NCI-H1417 treated with DMSO at 0.1 percent for 48 hours (cell line): Measurements from ENCODE around the gene SUPT4H1.

ENCODE experiments used
- DNase-seq: peaks from one replicate; lab custom pipeline; 2025; lab: John Stamatoyannopoulos, UW

Gene SUPT4H1

DNA sequence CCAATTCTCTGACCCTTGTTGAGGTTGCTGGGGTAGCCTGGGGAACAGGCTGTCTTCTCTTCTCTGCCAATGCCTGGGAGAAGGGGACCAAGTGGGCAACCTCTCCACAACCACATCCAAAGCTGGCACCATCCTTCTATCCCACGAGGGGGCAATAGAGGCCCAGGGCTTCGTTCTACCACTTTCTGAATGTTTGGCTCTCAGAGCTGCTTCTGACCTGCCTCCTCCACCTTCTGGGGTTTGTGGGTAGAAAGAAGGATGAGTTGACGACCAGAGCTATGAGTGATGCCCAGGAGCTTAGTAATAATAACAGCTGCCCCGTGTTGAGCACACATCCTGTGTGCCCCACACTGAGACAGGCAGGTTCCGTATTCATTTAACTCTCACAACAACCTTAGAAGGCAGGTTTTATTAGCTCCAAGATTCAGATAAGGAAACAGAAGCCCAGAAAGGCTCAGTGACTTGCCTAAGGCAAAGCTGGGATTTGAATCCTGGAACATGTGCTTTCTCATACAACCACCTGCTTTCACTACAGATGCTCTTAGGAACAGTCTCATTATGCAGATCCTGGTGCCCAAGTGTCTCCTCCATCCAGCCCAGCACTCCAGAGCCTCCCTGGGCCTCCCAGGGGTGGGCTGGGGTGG is 34.5 kb downstream of the SUPT4H1 start:
- no peak for DNase-seq

DNA sequence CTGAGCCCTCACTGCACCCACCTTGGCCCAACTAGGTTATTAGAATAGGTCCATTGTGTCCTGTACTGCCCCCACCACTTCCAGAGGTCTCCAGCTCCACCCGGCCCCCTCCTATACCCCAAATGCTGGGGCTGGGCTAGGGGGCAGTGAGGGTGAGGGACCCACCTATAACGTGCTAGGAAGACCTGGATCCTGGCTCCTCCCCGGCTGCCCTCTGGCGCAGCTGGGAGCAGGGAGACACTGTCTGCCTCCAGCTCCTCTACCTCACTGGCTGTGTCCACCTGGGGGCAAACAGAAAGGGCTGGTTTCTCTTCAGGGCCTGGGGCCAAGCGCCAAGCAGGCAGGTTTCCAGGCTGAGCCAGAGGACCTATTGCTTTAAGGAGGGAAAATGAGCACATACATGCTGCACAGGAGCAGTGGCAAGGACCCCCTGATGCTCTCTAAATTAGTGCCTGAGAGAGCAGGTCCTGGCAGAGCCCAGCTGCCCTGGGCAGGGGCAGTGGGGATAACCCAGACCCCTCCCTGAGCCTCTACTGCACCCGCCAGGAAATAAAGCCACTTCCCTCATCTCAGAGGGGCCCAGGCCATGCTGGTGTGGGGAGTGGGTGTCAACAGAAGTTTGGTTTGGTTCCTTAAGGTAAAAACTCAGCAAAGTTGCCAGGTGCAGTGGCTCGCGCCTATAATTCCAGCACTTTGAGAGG is 35.6 kb downstream of the SUPT4H1 start:
- no peak for DNase-seq

DNA sequence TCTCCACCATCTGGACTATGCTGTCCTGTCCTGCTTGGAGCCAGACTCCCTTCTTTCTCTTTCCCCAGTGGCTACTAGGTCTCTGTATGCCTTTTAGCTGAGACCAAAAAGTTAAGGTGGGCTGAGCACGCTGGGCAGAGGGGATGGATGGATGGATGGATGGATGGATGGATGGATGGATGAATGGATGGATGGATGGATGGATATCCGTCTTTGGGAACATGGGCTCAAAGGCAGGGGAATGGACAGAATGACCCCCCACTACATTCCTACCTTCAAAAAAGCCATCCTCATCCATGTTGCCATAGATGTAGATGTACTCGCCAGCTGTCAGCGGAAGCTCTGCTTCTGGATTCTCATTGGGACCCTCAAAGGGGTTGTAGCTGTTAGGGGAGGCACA is 36.3 kb downstream of the SUPT4H1 start:
- no peak for DNase-seq

DNA sequence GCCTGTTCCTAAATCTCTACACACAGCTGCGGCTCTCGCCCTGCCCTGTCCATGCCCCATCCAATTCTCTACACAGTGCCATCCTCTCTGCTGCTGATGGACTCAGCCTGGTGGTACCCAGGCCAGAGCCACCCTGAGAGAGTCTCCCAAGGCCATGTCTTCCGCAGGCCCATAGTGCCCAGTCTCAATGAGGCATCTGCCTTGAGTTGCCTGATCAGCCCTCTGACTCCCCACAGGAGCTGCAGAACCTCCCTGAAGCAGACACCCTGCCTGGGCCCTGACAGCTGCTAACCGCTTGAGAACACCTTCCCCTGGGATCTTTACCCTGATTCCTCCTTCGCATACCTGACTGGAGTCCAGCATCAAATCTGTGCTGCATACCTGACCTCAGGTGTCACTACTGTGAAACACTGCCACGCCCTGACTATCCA is 36.7 kb downstream of the SUPT4H1 start:
- DNase-seq: no peak

GRCh38 chr17:58314706-58315015 is 37.3 kb downstream of the SUPT4H1 start:
- DNase-seq: no peak

- no peak for DNase-seq
Measured at GRCh38 chr17:58313815-58314705, 37.9 kb downstream of the SUPT4H1 start.

GRCh38 chr17:58312829-58313228 is 39.2 kb downstream of the SUPT4H1 start:
- DNase-seq: no peak

GRCh38 chr17:58312021-58312630 is 39.9 kb downstream of the SUPT4H1 start:
- DNase-seq: no peak

DNA sequence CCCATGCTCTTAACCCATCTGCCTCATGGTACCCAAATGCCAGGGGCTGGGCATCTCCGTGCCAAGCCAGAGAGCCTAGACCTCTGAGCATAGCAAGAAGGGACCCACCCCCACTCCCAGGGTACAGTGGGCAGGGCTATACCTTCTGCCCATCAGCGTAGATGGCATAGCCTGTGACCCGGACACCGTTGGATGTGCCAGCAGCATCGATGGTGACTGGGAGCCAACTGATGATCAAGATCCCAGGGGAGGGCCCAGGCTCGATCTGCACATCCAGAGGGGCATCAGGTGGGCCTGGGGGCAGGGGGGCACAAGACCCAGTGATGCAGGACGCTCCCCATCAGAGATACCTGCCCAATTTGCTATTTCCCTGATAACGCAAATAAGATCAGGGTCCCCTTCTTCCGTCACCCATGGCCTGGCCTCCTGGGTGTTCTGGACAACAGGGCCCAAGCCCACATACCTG is 40.5 kb downstream of the SUPT4H1 start:
- DNase-seq: no peak

DNA sequence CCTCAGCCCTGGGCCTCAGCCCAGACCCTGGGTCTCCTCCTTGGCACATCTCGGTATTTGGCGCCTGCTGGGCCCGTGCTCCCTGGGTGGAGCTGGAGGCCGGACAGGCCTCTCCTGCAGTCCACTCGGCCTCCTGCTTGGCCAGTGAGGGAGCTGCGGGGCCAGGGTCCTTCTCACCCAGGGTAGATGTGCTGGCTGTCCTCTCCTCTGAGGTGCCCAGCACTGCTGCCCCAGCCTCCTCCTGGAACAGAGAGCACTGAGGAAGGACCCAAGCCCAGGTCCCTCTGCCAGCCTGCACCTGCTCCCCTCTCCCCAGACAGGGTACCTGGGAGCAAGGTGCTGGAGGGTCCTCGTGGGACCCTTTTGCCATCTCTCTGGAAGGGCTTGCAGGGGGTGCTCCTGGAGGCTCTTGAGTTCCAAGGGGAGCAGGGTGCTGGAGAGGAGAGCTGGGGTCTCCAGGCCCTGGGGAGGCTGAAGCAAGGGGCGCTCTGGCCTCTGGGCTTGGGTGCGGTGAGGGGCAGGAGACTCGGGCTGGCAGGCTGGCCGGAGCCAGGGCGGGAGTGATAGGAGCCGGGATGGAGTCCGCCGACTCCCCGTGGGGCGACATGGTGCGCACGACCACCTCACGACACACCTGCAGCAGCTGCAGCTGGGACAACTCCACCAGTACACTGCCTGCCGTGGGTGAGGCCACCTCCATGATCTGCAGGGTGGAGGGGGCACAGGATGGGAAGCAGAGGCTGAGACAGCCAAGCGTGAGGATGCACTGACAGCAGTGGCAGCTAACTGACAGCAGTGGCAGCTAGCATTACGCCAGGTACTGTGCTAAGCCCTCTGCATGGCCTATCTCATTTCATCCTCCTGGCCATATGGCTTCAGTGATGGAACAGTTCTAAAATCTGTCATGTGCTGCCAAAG is 41.2 kb downstream of the SUPT4H1 start:
- no peak for DNase-seq

DNA sequence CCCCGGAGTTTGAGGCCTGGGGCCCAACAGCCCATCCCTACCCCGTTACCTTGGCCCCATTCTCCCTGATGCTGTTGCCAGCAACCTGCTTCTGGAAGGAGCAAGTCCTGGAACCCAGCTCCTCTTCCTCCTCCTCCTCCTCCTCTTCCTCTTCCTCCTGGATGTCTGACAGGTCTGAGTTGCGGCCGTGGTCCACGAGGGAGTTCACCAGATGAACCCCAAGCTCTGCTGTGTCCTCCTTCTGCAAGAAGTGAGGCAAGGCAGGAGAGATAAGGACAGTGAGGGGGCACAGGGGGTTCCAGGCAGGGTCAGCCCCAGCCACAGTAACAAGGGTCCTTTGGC is 42.1 kb downstream of the SUPT4H1 start:
- no peak for DNase-seq

- DNase-seq: no peak
Measured at GRCh38 chr17:58308985-58309917, 42.8 kb downstream of the SUPT4H1 start.

DNA sequence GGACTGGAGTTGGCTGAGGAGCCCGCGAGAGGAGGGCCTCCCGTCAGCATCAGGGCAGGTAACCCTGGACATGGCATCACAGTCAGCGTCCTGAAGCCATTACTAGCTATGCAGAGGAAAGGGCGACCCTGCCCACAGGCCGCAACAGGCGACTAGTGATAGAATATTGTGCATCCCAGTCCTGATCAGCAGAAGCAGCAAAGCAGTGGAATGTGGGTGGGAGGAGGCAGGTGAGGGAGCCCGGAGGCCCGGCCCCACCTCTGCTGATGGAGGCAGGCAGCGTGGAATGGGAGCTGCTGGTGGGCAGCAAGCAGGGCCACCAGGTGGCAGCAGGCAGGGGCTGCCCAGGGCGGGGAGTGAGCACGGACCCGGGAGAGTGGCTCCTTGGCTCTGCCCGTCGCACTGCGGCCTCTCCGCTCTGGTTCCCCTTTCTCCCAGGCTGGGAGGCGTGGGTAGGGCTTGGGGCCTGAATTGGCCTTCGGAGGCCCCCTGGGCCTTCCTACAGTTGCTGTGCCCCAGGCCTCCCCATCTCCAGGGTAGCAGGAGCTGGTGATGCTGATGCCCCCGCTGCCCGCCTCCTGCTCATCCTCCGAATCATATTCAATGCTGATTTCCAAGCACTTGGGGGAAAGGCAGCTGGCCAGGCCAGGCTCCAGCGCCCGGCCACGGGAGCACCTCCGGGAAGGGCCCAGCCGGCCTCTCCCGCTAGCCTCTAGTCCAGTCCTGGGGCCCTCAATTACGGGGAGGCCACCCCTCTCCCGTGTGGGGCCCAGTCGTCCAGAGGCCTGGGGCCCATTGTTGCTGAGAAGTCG is 43.6 kb downstream of the SUPT4H1 start:
- DNase-seq: no peak

DNA sequence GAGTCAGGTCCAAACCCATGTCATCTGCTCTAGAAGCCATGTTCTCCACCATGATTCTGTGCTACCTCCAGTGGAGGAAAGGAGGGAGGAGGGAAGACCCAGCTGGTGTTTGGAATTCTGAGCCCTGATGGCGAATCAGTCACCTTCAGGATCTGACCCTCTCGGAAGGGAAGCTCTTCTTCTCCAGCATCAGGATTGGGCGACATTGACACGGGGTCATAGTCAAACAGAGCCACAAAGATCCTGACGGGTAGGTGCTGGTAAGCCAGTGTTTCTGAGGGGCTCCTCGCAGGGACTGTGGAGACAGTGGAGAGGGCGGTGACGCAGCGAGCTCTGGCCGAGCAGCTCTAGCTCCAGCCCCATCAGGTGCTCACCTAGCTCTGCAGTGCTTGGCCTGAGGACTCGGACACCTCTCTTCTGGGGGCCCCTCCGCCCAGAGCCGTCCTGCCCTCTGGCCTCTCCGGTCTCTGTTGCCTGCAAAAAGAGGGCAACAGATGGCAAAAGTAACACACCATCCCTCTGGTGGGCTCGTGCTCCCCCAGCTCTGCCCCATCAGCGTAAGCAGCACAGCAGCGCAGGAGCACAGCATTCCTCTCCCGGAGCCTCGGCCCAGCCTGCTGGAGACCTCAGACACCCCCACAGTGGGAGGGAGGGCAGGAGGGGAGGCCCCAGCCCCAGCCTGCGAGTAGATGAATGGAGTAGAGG is 44.4 kb downstream of the SUPT4H1 start:
- DNase-seq: no peak

GRCh38 chr17:58306131-58306951 is 45.7 kb downstream of the SUPT4H1 start:
- no peak for DNase-seq

- DNase-seq: no peak
Measured at GRCh38 chr17:58305626-58306025, 46.4 kb downstream of the SUPT4H1 start.

DNA sequence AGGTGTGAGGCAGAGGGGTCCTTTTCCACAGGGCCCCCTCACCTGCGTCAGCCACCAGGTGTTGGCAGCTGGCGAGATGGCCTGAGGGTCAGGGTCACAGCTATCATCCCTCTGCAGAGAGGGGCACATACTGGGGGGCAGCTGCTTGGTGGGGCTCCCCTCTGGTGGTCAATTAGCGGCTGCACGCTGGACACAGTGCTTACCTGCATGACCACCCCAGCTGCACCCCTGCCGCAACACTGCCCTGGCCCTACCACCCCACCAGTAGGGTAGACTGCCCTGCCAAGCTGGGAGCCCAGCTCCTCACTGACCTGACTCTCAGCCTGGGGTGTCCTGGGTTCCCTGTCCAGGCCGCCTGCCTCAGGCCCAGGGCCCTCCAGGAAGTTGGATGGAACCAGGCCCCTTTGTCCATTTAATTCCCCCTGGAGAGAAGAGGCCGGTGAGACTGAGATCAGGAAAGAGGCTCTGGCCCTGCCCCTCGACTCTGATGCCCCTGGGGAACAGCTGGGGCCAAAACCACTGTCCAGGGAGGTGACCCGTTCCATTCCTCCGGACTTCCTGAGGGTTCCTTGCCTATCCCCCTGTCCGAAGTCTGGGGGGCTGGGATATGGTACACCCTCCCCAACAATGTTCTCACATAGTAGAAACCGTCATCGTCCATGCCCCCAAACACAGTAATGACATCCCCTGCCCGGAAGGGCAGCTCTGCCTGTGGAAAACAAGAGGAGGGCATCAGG is 47.1 kb downstream of the SUPT4H1 start:
- no peak for DNase-seq
